ENCODE measurements around the gene DIP2A.

DIP2A gene

DNA sequence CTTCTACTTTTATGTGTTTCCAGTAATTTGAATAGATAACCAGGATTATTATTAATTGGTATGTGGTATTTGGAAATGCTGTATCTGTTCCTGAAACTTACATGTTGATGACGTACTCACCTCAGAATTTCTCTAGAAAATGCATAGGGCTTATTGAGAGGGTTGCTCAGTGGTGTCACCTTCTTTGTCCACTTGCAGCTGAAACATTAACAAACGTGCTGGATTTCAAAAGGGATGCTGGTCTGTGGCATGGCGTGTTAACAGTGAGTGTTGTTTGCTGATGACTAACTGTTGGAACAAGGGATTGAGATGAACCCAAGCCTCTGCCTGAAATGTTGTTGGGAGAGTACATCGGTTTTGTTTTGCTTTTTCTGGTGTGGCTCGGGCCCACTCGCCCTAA lies 78.3 kb downstream of the DIP2A start:
- DNase-seq (ENCODE audit: low read depth): no peak

DNA sequence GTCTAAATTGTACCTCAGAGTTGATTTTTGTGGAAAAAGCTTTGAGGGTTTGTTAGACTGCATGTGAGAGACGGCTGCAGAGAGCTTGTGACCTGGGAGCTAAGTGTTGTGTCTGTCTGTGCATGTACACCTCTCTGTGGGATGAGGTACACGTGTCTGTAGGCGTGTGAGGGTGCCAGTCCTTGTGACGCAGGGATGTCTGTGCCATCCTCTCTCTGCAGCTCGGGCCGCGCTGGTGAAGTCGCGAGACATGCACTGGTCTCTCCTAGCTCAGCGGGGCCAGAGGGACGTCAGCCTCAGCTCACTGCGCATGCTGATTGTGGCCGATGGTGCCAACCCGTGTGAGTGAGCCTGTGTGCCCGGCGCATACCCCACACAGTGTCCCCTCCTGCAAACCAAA lies 79.6 kb downstream of the DIP2A start:
- DNase-seq (ENCODE audit: low read depth): no peak

DNA sequence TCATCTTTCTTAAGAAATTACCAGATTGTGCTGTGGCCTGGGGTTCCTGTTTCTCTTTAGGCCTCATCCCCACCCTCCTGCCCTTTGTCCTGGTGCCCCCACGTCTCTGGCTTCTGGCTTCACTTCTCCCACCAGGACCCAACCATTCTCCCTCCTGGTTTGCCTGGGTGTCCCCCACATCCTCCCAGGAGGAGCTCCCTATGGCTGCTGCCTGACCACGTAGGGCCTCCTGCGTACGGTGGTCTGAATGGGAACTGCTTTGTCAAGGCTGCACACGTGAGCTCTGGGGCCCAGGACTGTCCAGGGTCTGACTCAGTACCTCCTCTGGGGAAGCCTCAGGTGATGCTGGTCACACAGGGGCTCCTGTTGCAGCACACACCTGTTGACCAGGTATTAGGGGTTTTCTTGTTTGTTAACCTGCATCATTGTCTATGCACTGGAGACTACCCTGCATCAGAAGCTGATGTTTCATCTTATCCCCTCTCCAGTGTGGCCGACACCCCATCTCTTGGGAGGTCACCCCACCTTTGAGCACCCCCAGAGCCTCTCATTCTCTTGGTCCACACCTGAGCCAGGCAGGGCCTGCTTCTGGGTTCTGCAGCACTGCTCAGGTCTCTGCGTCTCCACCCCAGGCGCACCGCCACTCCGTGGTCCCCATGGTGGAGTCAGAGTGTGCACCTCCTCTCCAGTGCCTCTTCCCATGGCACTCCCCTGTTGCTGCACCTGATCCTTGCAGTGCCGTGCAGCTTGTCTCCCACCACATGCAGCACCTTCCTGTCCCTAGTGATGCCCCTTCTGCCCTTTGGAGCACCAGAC lies 80.4 kb downstream of the DIP2A start:
- no peak for DNase-seq (ENCODE audit: low read depth)

DNA sequence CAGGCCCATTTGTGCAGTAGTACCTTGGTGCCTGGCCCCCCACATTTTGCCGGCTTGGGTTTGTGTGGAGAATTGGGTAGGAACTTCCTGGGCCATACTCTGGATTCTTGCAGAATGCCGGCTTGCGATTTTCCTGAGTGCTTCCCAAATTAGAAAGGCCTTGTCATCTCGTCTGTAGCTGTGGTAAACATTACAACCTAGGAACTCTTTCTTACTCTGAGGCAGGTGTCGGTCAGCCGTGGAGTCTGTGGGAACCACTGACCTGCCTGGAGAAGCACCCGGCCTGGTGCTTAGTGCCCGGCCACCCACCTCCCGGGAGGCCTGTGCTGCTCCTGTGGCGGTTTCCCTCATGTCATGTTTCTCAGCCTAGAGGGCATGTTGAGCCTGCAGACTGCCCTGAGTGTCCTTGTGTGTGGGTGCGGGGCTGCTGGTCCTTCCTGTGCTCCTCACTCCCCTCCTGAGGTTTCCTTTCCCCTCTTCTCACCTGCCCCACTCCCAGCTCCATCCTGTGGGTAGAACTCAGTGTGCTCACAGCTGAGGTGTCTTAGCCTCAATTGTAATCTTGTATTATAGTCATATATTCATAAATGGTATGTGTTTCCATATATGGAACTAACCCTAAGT lies 81.5 kb downstream of the DIP2A start:
- no peak for DNase-seq (ENCODE audit: low read depth)

DNA sequence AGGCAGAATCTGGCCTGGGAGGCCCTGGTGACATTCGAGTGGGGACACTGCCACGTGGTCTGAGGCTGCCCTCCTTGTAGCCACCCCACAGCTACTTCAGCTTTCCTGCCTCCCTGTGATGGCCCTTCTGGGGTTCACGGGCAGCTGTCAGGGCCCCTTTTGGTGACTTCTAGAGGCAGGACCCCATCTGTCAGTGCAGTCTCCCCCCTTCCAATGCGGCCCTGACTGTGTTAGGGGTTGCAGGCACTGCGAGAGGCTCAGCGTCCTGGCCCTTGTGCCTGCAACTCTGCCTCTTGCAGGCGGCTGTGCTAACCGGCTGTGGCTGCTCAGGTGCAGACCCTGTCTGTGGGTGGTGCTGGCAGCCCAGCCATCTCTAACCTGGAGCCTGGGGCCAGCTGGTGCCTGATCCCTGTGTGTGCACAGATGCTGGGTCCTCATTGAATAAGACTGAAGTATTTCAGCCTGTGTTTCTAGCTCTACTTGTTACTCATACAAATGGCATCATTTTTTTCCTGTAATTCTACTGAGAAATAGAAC lies 84.0 kb downstream of the DIP2A start:
- no peak for DNase-seq (ENCODE audit: low read depth)

DNA sequence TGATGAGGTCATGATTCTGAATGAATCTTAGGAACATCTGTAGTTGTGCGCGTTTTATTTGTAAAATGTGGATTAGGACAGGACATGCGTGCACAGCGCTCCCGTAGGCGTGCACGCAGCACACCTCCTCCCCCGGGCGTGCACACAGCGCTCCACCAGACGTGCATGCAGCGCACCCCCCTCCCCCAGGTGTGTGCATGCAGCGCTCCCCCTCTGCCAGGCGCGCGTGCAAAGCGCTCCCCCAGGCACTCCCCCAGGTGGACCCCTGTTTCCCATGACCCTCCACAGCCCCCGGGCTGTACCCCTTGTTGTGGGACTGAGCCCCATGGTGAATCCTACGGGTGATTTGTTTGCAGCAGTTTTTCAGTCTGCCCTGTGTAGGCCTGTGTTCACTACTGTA lies 84.6 kb downstream of the DIP2A start:
- no peak for DNase-seq (ENCODE audit: low read depth)

DNA sequence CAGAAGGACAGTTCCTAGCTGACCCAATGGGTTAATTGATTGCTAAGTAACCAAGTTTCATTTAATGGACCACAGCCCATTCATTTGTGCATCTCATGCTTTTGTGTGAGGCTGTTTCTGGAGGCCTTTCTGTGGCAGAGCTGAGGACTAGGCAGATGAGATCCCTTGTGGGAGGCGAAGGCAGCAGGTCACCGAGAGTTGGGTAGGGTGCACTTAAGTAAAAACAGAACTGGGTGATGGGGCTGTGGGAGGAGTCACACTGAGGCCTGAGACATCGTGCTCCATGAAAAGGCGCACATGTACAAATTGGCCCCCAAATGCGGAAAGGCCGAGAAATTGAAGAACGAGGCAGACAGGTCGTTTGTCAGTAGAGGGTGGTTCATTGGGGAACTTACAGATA lies 85.3 kb downstream of the DIP2A start:
- DNase-seq (ENCODE audit: low read depth): no peak

DNA sequence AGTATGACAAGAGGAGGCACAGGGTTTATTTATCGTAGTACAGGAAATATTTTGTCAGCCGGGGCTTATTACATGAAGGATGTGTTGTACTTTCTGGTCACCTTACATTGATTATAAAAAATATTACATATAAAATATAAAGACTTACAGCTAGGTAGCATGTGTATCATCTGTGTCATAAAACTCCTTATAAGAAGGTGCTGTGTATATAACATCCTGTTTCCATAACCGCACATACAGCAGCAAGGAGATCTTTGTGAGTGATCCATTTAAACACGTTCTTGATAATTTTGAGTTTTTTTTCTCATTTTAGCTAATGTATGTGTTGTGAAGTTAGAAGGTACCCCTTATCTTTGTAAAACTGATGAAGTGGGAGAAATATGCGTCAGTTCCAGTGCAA lies 86.1 kb downstream of the DIP2A start:
- DNase-seq (ENCODE audit: low read depth): no peak

DNA sequence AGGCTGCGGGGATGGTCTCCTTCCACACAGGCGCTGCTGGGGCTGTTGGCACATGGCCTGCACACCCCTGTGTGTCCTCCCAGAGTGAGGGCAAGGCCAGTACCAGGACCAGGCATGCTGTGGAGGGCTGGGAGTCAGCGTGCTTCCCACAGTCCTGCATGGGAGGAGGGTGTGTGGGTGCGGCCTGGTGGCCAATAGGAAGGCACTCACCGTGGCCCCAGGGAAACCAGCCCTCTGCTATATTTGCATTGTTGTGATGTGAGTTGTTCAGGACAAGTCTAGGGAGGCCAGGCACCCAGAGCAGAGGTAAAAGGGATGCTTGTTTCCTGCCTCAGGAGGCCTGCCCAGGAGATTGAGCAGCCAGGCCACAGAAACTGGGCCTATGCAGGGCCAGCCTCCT lies 86.7 kb downstream of the DIP2A start:
- no peak for DNase-seq (ENCODE audit: low read depth)

DNA sequence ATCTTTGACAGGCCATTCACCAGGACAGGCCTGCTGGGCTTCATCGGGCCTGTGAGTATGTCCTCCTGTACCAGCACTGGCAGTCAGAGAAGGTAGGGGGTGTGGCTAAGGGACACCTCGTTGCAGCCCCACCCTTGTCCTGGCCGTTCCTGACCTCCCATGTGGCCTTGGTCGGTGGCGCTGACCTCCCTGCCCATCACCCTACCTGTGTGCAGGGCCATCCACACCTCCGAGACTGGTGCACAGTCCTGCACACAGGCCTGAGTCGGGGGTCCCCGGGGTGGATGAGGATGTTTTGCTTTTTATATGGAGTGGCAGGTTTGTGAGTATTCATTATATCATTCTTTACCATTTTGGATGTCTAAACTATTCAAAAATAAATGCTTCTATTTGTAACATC lies 87.2 kb downstream of the DIP2A start:
- no peak for DNase-seq (ENCODE audit: low read depth)

DNA sequence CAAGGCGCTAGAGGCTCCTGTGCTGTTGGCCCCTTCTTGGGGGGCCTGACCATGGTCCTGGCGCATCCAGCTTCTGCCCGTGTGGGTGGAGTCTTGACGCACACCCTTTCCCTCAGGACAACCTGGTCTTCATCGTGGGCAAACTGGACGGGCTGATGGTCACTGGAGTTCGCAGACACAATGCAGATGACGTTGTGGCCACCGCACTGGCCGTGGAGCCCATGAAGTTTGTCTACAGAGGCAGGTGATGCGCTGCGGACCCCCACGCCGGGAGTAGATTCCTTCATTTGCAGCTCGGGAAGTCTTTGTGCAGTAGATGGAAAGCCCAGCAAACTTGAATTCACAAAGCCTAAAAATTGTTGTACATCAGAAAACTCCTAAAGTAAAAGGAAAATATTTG lies 88.1 kb downstream of the DIP2A start:
- no peak for DNase-seq (ENCODE audit: low read depth)

DNA sequence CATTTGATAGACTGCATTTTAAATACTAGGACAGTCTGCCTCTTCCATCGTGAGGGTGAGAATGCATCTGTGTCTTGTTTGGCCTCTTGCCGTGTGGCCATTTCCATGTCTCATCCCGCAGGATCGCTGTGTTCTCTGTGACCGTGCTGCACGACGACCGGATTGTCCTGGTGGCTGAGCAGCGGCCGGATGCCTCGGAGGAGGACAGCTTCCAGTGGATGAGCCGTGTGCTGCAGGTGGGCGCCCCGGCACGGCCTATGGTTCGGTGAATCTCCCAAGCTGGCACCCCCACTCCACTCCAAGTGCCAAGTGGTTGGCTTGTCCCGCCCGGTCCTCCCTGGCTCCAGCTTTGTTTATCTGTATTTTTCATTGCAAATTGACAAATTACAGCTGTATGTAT lies 91.0 kb downstream of the DIP2A start:
- DNase-seq (ENCODE audit: low read depth): no peak

DNA sequence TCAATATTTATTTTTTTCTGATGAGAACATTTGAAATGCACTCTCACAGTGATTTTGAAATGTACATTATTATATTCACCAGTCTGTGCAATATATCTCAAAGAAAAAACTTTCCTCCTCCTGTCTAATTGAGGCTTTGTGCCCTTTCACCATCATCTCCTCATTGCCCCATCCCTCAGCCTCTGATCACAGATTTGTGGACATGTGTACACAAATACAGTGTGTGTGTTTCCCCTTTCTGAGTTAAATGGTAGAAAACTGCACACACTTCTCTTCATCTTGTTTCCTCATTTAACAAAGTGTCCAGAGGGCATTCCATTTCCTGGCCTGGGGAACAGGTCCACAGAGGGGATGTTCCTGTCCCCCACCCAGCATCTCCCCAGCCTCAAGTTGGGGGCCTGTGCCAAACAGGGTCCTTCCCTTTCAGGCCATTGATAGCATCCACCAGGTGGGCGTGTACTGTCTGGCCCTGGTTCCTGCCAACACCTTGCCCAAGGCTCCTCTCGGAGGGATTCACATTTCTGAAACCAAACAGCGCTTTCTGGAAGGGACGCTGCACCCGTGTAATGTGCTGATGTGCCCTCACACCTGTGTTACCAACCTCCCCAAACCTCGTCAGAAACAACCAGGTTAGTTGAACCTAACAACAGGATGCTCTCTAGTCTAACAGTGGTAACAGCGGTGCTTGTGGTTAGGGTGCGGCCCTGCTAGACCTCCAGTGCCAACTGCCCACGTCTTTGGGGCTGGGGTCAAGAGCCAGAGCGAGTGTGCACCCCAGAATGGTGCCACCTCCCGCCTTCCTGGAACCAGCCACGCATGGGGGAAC lies 91.6 kb downstream of the DIP2A start:
- DNase-seq (ENCODE audit: low read depth): no peak

DNA sequence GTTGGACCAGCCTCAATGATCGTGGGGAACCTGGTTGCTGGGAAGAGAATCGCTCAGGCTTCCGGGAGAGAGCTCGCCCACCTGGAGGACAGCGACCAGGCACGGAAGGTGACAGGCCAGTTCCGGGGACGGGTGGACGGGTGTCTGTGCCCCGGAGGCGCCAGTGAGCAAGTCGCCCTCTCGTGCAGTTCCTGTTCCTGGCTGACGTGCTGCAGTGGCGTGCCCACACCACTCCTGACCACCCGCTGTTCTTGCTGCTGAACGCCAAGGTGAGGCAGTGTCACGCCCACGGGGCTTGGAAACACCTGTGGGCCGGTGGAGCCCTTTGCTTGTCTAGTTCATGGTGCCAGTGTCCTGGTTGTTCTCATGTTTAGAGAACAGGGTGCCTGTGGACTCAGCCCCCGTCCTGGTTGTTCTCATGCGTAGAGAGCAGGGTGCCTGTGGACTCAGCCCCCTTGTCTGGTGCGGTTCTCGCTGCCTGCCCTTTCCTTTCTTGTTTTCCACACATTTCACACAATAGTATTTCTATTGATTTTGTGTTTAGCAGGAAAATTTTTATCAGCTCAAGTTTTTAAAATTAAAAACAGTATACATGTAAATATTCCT lies 93.0 kb downstream of the DIP2A start:
- DNase-seq (ENCODE audit: low read depth): no peak

DNA sequence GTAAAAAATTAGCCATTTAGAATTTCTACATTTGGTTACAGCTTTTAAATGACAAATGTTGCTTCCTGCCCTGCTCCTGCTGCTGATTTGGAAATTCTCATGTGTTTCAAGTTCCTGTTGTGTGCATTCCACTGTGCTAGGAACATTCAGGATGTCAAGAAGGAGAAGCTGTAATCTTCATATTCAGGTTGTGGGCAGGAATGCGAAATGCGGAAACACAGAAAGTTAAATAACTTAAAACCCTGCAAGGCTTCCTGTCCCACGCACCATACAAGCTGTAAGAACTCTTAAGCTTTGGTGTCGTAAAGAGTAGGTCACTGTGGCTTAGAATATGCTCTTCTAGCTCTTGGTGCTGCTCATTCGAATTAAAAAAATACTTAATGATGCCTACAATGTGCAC lies 93.6 kb downstream of the DIP2A start:
- DNase-seq (ENCODE audit: low read depth): no peak

DNA sequence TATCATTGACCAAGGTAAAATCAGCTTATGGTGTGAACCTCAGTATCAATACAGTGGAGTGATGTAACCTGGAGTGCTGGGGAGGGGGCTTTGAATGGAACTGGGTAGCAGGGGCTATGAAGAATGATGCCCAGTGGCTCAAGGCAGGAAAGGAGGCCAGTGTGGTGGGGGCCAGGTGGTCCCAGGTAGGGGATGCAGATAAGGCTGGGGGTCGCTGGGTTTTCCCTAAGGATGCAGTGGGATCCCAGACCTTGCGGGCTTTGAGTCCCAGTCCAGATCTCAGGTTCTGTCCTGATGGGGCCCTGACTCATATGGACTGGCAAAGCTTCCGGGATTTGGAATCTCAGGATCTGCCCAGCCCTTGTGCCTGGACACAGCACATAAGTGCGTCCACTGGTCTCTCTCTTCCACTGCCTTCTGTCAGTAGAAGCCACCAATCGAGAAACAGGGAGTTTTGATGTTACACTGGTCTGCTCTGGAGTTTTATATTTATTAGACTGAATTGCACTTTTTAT lies 94.2 kb downstream of the DIP2A start:
- DNase-seq (ENCODE audit: low read depth): no peak

DNA sequence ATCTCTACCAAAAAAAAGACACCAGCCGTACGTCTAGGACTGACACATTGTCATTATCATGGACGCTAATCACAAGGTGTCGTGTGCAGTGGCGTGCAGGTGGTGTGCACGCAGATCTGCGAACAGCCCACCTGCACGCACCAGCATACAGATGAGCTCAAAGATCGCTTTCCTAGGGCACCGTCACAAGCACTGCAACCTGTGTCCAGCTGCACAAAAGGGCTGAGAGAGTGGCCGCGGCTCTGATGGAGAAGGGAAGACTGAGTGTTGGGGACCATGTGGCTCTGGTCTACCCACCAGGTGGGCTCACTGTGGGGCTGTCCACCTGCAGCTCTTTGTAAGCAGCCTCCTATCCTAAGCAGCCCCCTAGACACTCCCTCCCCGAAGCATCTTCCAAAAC lies 95.3 kb downstream of the DIP2A start:
- DNase-seq (ENCODE audit: low read depth): no peak

DNA sequence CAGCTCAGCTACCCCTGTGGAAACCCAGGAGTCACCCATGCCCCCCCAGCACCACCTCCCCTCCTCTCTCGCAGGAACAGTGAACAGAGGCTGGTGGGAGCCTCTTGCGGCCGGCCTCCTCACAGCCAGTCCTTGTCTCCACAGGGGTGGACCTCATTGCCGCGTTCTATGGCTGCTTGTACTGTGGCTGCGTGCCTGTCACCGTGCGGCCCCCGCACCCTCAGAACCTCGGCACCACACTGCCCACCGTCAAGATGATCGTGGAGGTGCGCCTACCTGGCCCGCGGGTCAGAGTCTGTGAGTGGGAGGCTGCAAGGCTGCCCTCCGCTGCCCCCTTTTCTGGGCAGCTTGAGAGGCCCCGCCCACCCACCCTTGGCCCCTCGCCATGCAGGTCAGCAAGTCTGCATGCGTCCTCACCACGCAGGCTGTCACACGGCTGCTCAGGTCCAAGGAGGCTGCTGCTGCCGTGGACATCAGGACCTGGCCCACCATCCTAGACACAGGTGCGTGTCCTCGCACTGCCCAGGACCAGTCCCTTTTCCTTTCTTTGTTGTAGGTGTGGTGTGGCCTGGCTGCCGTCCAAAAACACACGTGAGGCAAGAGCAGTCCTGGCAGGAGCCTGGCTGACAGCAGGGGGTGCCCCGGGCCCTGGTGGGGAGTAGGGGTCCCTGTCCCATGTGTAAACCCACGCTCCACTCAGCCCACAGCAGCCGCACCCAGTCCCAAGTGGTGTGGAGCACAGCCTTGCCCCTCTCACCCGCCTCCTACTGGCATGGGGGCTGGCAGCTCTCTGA lies 95.9 kb downstream of the DIP2A start:
- no peak for DNase-seq (ENCODE audit: low read depth)

DNA sequence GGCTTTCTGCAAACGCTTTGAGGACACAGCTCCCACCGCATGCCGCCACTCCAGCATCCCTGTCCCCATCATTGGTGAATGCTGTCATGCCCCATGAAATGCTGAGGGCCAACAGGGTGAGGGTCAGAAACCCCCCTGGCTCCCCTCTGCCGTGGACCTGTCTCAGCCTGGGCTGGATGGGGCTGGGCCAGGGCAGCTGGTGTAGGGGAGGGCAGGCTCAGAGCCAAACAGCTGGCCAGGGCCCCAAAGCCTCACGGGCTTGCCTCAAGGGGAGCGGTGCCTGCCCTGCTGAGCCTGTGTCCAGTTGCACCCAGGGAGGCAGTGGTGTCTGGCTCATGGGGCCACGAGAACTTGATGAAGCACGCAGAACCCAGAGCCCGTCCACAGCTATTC lies 96.5 kb downstream of the DIP2A start:
- no peak for DNase-seq (ENCODE audit: low read depth)

DNA sequence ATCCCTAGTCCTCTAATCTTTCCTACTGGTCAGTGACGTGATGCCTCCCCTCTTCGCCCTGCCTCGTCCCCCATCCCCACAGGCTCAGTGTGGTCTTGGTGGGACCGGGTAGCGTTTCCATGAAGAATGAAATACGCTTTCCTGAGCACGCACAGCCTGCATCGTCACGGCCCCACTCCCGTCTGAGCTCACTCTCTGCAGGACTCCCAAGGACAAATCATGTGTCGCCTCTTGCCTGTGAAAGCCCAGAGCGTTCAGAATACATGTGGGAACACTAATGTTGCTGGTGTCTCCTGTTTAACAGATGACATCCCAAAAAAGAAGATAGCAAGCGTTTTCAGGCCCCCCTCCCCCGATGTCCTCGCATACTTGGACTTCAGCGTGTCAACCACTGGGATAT lies 97.0 kb downstream of the DIP2A start:
- DNase-seq (ENCODE audit: low read depth): no peak

DNA sequence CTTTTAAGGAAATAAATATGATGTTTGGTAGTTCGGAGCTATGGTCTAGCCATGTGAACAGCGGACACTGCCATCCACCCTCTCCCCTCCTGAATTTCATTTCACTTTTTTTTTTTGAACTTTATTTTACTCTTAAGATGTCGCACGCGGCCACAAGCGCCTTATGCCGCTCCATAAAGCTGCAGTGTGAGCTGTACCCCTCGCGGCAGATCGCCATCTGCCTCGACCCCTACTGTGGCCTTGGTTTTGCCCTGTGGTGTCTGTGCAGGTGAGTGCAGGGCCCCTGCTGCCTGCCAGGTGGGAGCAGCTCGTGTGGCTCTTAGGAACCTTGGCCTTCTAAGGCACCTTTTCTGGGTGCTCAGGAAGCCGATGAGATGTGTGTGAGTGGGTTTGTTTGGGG lies 98.1 kb downstream of the DIP2A start:
- no peak for DNase-seq (ENCODE audit: low read depth)
